GM12872 (cell line): Measurements from ENCODE around the gene ADGRA1.

Experiments used
- CTCF ChIP-seq: IDR thresholded peaks from 3 replicates; pipeline ENCODE4 v1.5.1; 2011; ENCODE audit warnings: low read depth, mild to moderate bottlenecking, low read length, moderate library complexity; ENCODE audit not compliant: insufficient read depth

The ADGRA1 gene

GRCh38 chr10:133042061-133042460 is 45.7 kb upstream of the ADGRA1 start:
- TF ChIP-seq CTCF, result no peak

GRCh38 chr10:133042816-133043215 is 44.9 kb upstream of the ADGRA1 start:
- TF ChIP-seq CTCF, result no peak

DNA sequence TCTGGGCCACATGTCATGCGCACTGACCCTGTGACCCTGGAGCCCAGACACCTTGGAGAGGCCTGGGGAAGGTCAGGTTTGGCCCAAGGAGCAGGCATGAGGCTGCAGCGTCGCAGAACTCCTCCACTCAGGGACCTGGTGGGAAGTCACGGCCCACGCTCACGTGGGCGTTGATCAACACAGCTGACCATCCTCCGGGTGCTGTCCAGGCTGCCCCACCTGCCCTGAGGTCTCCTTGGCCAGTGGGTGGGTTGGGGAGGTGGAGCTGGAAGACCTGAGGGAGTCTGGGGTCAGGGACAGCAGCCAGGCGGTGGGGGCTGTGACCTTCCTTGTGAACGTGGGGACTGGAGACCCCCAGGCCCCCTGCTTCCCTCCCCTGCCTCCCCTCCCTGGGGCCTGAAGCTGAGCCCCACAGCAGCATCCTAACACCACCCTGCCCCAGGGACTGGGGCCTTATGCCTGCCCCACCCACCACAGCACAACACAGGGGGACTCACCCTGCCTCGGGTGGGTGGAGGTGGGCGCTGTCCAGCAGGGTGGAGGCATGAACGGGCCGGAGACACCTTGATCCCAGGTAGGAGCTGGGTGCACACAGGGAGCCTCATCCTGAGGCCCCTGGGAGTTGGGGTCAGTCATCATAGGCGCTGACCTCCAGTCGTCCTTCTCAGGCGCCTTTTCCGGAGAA is 44.0 kb upstream of the ADGRA1 start:
- no peak for TF ChIP-seq CTCF

GRCh38 chr10:133044401-133044811 is 43.3 kb upstream of the ADGRA1 start:
- no peak for TF ChIP-seq CTCF

- TF ChIP-seq CTCF, result no peak
Observed at GRCh38 chr10:133045556-133046389, 42.0 kb upstream of the ADGRA1 start.

- TF ChIP-seq CTCF, result no peak
Observed at GRCh38 chr10:133046390-133046765, 41.3 kb upstream of the ADGRA1 start.

DNA sequence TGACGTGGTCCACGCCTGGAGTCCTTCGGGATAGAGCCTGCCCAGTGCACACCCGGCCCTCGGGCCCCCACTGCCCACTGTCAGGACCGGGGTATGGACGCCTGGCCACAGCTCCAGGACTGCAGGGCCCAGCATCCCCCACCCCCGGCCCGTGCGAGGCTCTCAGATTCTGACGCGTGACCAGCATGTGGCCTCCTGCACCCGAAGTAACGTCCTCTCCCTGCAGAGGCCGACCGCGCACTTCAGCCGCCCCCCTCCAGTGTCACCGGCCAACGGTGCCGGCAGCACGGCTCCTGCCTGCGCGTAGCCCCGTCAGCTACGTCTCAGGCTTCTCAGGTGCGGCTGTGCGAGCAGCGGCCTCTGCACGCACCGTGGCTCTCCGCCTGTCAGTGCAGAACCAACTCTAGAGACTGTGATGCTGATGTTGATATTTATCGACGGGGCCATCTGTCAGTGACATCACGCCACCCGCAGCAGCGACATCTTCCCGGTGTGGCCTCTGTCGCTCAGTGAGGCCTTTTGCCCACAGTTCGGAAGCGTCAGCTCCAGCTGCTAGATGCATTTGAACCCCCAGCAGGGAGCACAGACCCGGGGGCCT is 40.1 kb upstream of the ADGRA1 start:
- no peak for TF ChIP-seq CTCF
